Measurements from ENCODE around the gene DENND1A. TPM values are rescaled to one million over a fixed set of nuclear protein-coding genes. Genes with fewer than 3 reads are reported as not detected.
"Not testable (repeated sequence)": the region's sequence is repeated elsewhere in the genome, so short reads cannot be mapped to it uniquely, and the experiment has no call there.

The DENND1A gene
- total RNA-seq, 1 donor from 2014 or later: 13.9 TPM

DNA sequence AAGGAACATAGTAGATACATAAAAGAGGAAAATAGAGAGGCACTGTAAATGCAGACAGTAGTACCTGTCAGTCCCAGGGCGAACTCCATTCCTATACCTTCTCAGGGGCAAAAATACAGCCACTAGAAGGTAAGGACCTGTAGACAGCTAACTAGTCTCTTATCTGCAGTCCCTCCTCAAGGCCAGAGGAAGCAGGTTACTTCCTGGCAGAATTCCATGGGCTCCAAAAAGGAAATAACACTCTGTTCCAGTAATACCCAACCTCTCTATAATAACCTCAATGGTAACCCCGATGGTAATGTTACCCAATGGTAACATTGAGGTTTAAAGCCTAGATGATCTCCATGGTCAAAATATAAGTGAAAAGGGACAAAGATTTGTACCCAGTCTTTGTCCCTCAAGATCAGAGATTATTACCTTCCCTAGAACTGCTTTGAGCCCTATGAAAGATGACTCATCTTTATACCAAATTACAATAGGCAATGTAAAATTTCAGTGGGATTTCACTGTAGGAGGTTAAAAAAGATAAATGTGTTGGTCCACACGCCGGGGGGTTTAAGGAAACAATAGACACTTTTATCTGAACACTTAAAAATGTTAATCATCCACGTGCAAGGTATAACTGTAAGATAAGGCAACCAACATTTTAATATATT is 113.0 kb downstream of the DENND1A start:
- DNase-seq: no peak
- Mint-ChIP-seq H3K9me3 (ENCODE audit: unreplicated experiment) (no peaks in the 10 kb centered on the region), H3K4me3 (ENCODE audit: unreplicated experiment) (no peak overlapping the region), H3K27ac (ENCODE audit: unreplicated experiment) (no peak overlapping the region), H3K4me1 (ENCODE audit: low read depth, unreplicated experiment) (peaks cover 6% of the 10 kb centered on the region), H3K36me3 (ENCODE audit: unreplicated experiment) (no peaks in the 10 kb centered on the region), H3K27me3 (ENCODE audit: unreplicated experiment) (peaks cover under 1% of the 10 kb centered on the region)
- TF ChIP-seq, protein P1, sequence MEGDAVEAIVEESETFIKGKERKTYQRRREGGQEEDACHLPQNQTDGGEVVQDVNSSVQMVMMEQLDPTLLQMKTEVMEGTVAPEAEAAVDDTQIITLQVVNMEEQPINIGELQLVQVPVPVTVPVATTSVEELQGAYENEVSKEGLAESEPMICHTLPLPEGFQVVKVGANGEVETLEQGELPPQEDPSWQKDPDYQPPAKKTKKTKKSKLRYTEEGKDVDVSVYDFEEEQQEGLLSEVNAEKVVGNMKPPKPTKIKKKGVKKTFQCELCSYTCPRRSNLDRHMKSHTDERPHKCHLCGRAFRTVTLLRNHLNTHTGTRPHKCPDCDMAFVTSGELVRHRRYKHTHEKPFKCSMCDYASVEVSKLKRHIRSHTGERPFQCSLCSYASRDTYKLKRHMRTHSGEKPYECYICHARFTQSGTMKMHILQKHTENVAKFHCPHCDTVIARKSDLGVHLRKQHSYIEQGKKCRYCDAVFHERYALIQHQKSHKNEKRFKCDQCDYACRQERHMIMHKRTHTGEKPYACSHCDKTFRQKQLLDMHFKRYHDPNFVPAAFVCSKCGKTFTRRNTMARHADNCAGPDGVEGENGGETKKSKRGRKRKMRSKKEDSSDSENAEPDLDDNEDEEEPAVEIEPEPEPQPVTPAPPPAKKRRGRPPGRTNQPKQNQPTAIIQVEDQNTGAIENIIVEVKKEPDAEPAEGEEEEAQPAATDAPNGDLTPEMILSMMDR (IDR thresholded peaks at IDR 0.05; ENCODE audit: partially characterized antibody, unreplicated experiment): no peak

DNA sequence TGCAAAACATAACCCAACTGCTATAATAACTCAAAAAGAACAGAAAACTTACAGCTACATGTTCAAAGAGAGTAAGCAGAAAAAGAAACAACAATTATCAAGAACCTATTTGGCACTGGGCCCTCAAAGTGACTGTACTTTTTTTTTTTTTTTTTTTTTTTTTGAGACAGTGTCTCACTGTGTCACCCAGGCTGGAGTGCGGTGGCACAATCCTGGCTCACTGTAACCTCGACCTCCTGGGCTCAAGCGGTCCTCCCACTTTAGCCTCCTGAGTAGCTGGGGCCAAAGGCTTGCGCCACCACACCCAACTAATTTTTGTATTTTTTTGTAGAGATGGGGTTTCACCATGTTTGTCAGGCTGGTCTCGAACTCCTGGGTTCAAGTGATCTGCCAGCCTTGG is 114.1 kb downstream of the DENND1A start:
- not testable (repeated sequence) for H3K27ac Mint-ChIP-seq (ENCODE audit: unreplicated experiment); H3K27me3 Mint-ChIP-seq (ENCODE audit: unreplicated experiment); H3K4me1 Mint-ChIP-seq (ENCODE audit: low read depth, unreplicated experiment); DNase-seq; H3K9me3 Mint-ChIP-seq (ENCODE audit: unreplicated experiment); H3K36me3 Mint-ChIP-seq (ENCODE audit: unreplicated experiment); H3K4me3 Mint-ChIP-seq (ENCODE audit: unreplicated experiment)

DNA sequence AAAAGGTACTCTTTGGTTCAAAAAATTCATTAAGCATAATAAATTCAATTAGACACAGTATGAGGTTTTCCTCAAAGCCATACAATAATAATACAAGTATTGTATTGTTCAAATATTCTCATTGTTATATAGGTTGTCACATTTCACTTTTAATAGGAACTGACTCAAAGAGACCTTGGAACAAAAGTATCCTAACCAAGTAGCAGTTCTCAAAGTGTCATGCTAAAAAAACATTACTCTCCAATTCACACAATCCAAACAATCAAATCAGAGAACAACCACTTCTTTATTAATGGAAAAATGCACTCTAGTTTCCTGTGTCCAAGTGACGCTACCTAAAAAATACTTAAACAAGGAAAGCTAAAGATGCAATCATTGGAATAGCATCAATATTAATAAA is 115.4 kb downstream of the DENND1A start:
- peaks cover 2% of the 10 kb centered on the region for H3K9me3 Mint-ChIP-seq (ENCODE audit: unreplicated experiment)
- TF ChIP-seq, protein P1 (IDR thresholded peaks at IDR 0.05; ENCODE audit: partially characterized antibody, unreplicated experiment): no peak
- no peaks in the 10 kb centered on the region for H3K36me3 Mint-ChIP-seq (ENCODE audit: unreplicated experiment)
- no peak overlapping the region for H3K4me3 Mint-ChIP-seq (ENCODE audit: unreplicated experiment)
- no peaks in the 10 kb centered on the region for H3K4me1 Mint-ChIP-seq (ENCODE audit: low read depth, unreplicated experiment)
- H3K27me3 Mint-ChIP-seq (ENCODE audit: unreplicated experiment): peaks cover 2% of the 10 kb centered on the region
- no peak for DNase-seq
- H3K27ac Mint-ChIP-seq (ENCODE audit: unreplicated experiment): no peak overlapping the region

DNA sequence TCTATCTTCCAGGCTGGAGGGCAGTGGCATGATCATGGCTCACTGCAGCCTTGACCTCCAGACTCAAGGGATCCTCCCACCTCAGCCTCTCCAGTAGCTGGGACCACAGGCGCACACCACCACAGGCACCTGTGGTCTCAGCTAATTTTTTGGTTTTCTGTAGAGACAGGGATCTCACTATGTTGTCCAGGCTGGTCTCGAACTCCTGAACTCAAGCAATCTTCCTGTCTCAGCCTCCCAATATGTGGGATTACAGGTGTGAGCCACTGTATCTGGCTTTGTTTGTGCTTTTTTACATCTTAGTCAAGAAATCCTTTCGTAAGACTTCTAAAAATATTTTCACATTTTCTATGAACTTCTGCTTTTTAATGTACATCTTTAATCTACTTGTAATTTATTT is 116.9 kb downstream of the DENND1A start:
- H3K36me3 Mint-ChIP-seq (ENCODE audit: unreplicated experiment): no peaks in the 10 kb centered on the region
- H3K4me1 Mint-ChIP-seq (ENCODE audit: low read depth, unreplicated experiment): no peaks in the 10 kb centered on the region
- no peak overlapping the region for H3K4me3 Mint-ChIP-seq (ENCODE audit: unreplicated experiment)
- peaks cover 2% of the 10 kb centered on the region for H3K27me3 Mint-ChIP-seq (ENCODE audit: unreplicated experiment)
- DNase-seq: no peak
- H3K9me3 Mint-ChIP-seq (ENCODE audit: unreplicated experiment): peaks cover 2% of the 10 kb centered on the region
- TF ChIP-seq, protein P1 (IDR thresholded peaks at IDR 0.05; ENCODE audit: partially characterized antibody, unreplicated experiment): no peak
- H3K27ac Mint-ChIP-seq (ENCODE audit: unreplicated experiment): no peak overlapping the region

DNA sequence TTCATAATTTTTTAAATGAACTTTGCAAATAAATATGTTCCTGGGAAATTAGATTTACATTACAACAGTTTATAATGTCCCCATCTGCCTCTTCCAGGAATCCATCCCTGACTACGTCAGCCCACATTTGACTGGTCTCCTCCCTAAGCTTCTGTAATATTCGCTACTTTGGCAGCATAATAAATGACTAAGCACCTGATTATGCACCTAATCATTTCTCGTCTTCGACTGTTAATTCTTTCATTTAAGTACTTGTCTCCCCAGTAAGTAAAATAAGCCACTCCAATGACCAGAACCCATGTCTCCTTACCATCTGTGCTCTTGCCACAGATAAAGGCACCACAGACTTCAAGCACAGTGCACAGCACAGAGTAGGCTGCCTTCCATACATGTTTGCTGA is 122.7 kb downstream of the DENND1A start:
- no peak for DNase-seq
- Mint-ChIP-seq H3K4me3 (ENCODE audit: unreplicated experiment) (no peak overlapping the region), H3K4me1 (ENCODE audit: low read depth, unreplicated experiment) (no peaks in the 10 kb centered on the region), H3K27me3 (ENCODE audit: unreplicated experiment) (peaks cover 2% of the 10 kb centered on the region), H3K27ac (ENCODE audit: unreplicated experiment) (no peak overlapping the region), H3K9me3 (ENCODE audit: unreplicated experiment) (peaks cover 2% of the 10 kb centered on the region), H3K36me3 (ENCODE audit: unreplicated experiment) (no peaks in the 10 kb centered on the region)
- TF ChIP-seq, protein P1 (IDR thresholded peaks at IDR 0.05; ENCODE audit: partially characterized antibody, unreplicated experiment): no peak

Data from glutamatergic neuron (in vitro differentiated cells).